Measurements from ENCODE around the gene SCAF1. TPM values are rescaled to one million over a fixed set of nuclear protein-coding genes. Genes with fewer than 3 reads are reported as not detected.
A peak's percentile ranks its signal among the peaks of the same experiment; 100 is the strongest.

The SCAF1 gene
- total RNA-seq, 6 experiments from 2014 or later: 14.6 to 33.0 (median 27.3) TPM

GRCh38 chr19:49689133-49690078 is 47.4 kb downstream of the SCAF1 start, which contains the start of gene ADM5:
Gene ADM5 (plus strand): TSS chr19:49689594. CDS start chr19:49689838, 244 bp downstream.
- no peaks in the 10 kb centered on the region for H3K27me3 ChIP-seq
- peak; percentile 61 to 69 (median 64) for ATAC-seq
- no peak for TF ChIP-seq POLR2A (IDR thresholded peaks at IDR 0.05)
- TF ChIP-seq CTCF (IDR thresholded peaks at IDR 0.05): peak; percentile 23 to 60 (median 56)
- WGBS (ENCODE audit: insufficient coverage, low coverage, low lambda C conversion rate, missing lambda C conversion rate): 28% methylated on average over 18 of the region's 54 CpGs
- H3K4me3 ChIP-seq: peak within 1 kb of the TSS; percentile 23 to 39 (median 24)
- H3K36me3 ChIP-seq: peaks cover 0 to 13% (median 4%) of the 10 kb centered on the region in 4 donors
- H3K27ac ChIP-seq: peak within 1 kb of the TSS in 2 of 3 donors; percentile 21 to 54
- intact Hi-C loops (cut with DNase I): loop anchor here in 1 of 2 donors (10.0 kb wide), 1 partner anchor 115 kb away; no protein-coding TSS in a partner anchor
- peak in 1 of 3 donors; percentile 71 for DNase-seq
- H3K9me3 ChIP-seq: no peaks in the 10 kb centered on the region
- peaks cover 0 to 17% (median 2%) of the 10 kb centered on the region in 4 donors for H3K4me1 ChIP-seq

- 2% methylated on average over 10 of the region's 39 CpGs for WGBS (ENCODE audit: insufficient coverage, low coverage, low lambda C conversion rate, missing lambda C conversion rate)
- Histone ChIP-seq H3K27me3 (no peaks in the 10 kb centered on the region), H3K4me1 (peaks cover 0 to 17% (median 2%) of the 10 kb centered on the region in 4 donors), H3K9me3 (no peaks in the 10 kb centered on the region), H3K36me3 (peaks cover 0 to 8% (median 3%) of the 10 kb centered on the region in 4 donors), H3K4me3 (peak overlapping the region; percentile 23 to 39 (median 24)), H3K27ac (peak overlapping the region in 2 of 3 donors; percentile 21 to 54)
- TF ChIP-seq CTCF (IDR thresholded peaks at IDR 0.05) (no peak), POLR2A (IDR thresholded peaks at IDR 0.05) (no peak)
- intact Hi-C loops (cut with DNase I): no loop called here
- ATAC-seq (peak; percentile 6 to 44 (median 17)), DNase-seq (no peak)
Measured at GRCh38 chr19:49690079-49690655, 48.2 kb downstream of the SCAF1 start.

GRCh38 chr19:49690656-49691242 is 48.7 kb downstream of the SCAF1 start, which contains the start of gene CPT1C:
Gene CPT1C (plus strand): TSS chr19:49691116. CDS start chr19:49692253, 1,137 bp downstream.
- intact Hi-C loops (cut with DNase I): no loop called here
- 4% methylated on average over 33 of the region's 38 CpGs for WGBS (ENCODE audit: insufficient coverage, low coverage, low lambda C conversion rate, missing lambda C conversion rate)
- no peaks in the 10 kb centered on the region for H3K27me3 ChIP-seq
- DNase-seq: peak in 2 of 3 donors; percentile 69 to 72
- peak; percentile 63 to 79 (median 68) for ATAC-seq
- H3K36me3 ChIP-seq: peaks cover 0 to 5% (median 1%) of the 10 kb centered on the region in 4 donors
- H3K9me3 ChIP-seq: no peaks in the 10 kb centered on the region
- H3K27ac ChIP-seq: peak within 1 kb of the TSS in 2 of 3 donors; percentile 21 to 54
- peaks cover 0 to 17% (median 2%) of the 10 kb centered on the region in 4 donors for H3K4me1 ChIP-seq
- peak within 1 kb of the TSS; percentile 23 to 39 (median 24) for H3K4me3 ChIP-seq
- no peak for TF ChIP-seq CTCF (IDR thresholded peaks at IDR 0.05)
- TF ChIP-seq POLR2A (IDR thresholded peaks at IDR 0.05): no peak

Measured in right lobe of liver (tissue), 6 donors.